ENCODE data around the gene MAP3K20.

DNA sequence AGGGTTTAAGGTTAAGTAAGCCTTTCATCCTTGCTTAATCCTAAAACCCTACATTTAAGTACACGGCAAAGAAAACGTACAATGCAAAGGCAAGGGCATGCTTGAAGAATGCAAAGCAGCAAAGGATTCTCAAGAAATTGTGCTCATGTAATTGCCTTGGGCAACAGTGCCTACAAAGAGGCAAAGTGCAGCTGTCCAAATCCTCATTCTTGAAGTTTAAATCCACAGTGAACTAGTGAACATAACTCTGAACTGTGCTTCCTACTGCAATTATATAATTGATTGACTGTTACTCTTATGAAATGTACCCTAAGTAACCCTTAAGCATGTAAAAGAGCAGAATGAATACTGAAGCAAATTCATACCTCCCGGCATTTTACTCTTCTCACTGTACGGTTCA lies 85.4 kb downstream of the MAP3K20 start:
- TF ChIP-seq, protein P1, sequence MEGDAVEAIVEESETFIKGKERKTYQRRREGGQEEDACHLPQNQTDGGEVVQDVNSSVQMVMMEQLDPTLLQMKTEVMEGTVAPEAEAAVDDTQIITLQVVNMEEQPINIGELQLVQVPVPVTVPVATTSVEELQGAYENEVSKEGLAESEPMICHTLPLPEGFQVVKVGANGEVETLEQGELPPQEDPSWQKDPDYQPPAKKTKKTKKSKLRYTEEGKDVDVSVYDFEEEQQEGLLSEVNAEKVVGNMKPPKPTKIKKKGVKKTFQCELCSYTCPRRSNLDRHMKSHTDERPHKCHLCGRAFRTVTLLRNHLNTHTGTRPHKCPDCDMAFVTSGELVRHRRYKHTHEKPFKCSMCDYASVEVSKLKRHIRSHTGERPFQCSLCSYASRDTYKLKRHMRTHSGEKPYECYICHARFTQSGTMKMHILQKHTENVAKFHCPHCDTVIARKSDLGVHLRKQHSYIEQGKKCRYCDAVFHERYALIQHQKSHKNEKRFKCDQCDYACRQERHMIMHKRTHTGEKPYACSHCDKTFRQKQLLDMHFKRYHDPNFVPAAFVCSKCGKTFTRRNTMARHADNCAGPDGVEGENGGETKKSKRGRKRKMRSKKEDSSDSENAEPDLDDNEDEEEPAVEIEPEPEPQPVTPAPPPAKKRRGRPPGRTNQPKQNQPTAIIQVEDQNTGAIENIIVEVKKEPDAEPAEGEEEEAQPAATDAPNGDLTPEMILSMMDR (IDR thresholded peaks at IDR 0.05), result no peak
- no peak for TF ChIP-seq POLR2A (IDR thresholded peaks at IDR 0.05)
- TF ChIP-seq POLR2AphosphoS5 (IDR thresholded peaks at IDR 0.05), result no peak
